Gastrocnemius medialis (tissue), 4 donors: ENCODE measurements around the gene GRID2.

Experiments used
- CTCF ChIP-seq, 5 experiments: fragments of 450-650 bp in 3 of 5; fragments of 200-600 bp in 2 of 5; sonication (generic) in 2 of 5; IDR thresholded peaks in 4 of 5; conservative IDR thresholded peaks in 1 of 5; 1 replicate in 4 of 5; 2 replicates in 1 of 5; pipeline ENCODE4 v1.5.1; 2016 to 2019; ENCODE audit warnings: antibody characterized with exemption in 5 of 5, mild to moderate bottlenecking in 3 of 5, moderate library complexity in 3 of 5
- POLR2A ChIP-seq, 2 donors: fragments of 450-650 bp; IDR thresholded peaks; one replicate each; pipeline ENCODE4 v1.6.1; 2017; ENCODE audit warnings: antibody characterized with exemption in 2 of 2, mild to moderate bottlenecking in 2 of 2, moderate library complexity in 2 of 2

- TF ChIP-seq CTCF (IDR thresholded peaks at IDR 0.05 in 4 of 5, conservative IDR thresholded peaks at IDR 0.05 in 1 of 5) (no peak), POLR2A (IDR thresholded peaks at IDR 0.05) (no peak)
Measured at GRCh38 chr4:93561842-93562241, 1258.1 kb downstream of the GRID2 start.
